GM12878 (cell line): Measurements from ENCODE around the gene RTN4. TPM values are rescaled to one million over a fixed set of nuclear protein-coding genes. Genes with fewer than 3 reads are reported as not detected.
A peak's percentile ranks its signal among the peaks of the same experiment; 100 is the strongest.

Source experiments
- BCL11A ChIP-seq: IDR thresholded peaks from 2 replicates; pipeline ENCODE4 v1.6.1; 2011; ENCODE audit warnings: low read depth, low read length
- CBX3 ChIP-seq: fragments of 200-600 bp; sonication (generic); IDR thresholded peaks from 2 replicates; pipeline ENCODE4 v1.6.1; 2016; ENCODE audit warnings: low read depth, borderline replicate concordance
- CHD2 ChIP-seq: IDR thresholded peaks from 2 replicates; pipeline ENCODE4 v1.6.1; 2011; ENCODE audit warnings: low read depth, low read length, improper control_type of control experiment, borderline replicate concordance
- EP300 ChIP-seq, 2 experiments: fragments of 150-350 bp in 1 of 2; IDR thresholded peaks; 2 replicates each; pipeline ENCODE4 v1.6.1; 2011 to 2012; ENCODE audit warnings: low read depth in 2 of 2, low read length in 2 of 2, borderline replicate concordance in 1 of 2, improper control_type of control experiment in 1 of 2, inconsistent platforms in 1 of 2; ENCODE audit not compliant: control insufficient read depth in 1 of 2
- HDAC2 ChIP-seq: fragments of 200-600 bp; sonication (generic); IDR thresholded peaks from 2 replicates; pipeline ENCODE4 v1.6.1; 2017
- JUND ChIP-seq: IDR thresholded peaks from 2 replicates; pipeline ENCODE4 v1.6.1; 2012; ENCODE audit warnings: low read depth, mild to moderate bottlenecking, low read length, improper control_type of control experiment, moderate library complexity
- NFYA ChIP-seq: IDR thresholded peaks from 2 replicates; pipeline ENCODE4 v1.6.1; 2011; ENCODE audit warnings: low read depth, mild to moderate bottlenecking, low read length, improper control_type of control experiment, borderline replicate concordance
- NR2C1 ChIP-seq: fragments of 450-650 bp; IDR thresholded peaks from 2 replicates; pipeline ENCODE4 v1.6.1; 2017; ENCODE audit warnings: antibody characterized with exemption, mild to moderate bottlenecking, moderate library complexity
- SMAD1 ChIP-seq: fragments of 450-650 bp; IDR thresholded peaks from 2 replicates; pipeline ENCODE4 v1.6.1; 2018; ENCODE audit warnings: mild to moderate bottlenecking, low read depth; ENCODE audit not compliant: partially characterized antibody
- TBL1XR1 ChIP-seq: IDR thresholded peaks from 2 replicates; pipeline ENCODE4 v1.6.1; 2012; ENCODE audit warnings: low read depth, low read length, improper control_type of control experiment
- polyA plus RNA-seq, 11 experiments: library from polyadenylated mRNA; depleted of rRNA in 4 of 11; unstranded in 6 of 11; stranded (reverse) in 5 of 11; fragments of >200 nt; fragmentation: Nextera tagmentation in 4 of 11; fragmentation: Illumina TruSeq in 1 of 11; extraction: Ambion mirVana in 4 of 11; extraction: Trizol in 1 of 11; gene quantifications; 1 replicate in 1 of 11; 2 replicates in 10 of 11; pipeline versions ENCODE4 v1.2.1 to v1.2.3, GENCODE V29; 2011 to 2016; ENCODE audit warnings: inconsistent platforms in 2 of 11, missing spikeins in 2 of 11, low read depth in 1 of 11
- total RNA-seq, 4 experiments: library from RNA; depleted of rRNA in 3 of 4; stranded (reverse); fragments of >200 nt in 3 of 4; fragmentation: Illumina TruSeq in 1 of 4; extraction: Trizol in 1 of 4; gene quantifications; 2 replicates each; pipeline versions ENCODE4 v1.2.1 to v1.2.3, GENCODE V29; 2013 to 2021
- TF ChIP-seq, protein P1 (sequence below): fragments of 450-650 bp; IDR thresholded peaks from 2 replicates; pipeline ENCODE4 v1.6.1; 2016; ENCODE audit warnings: mild to moderate bottlenecking
- TF ChIP-seq, protein P2 (sequence below): fragments of 450-650 bp; IDR thresholded peaks from 2 replicates; pipeline ENCODE4 v1.6.1; 2017; ENCODE audit warnings: mild to moderate bottlenecking, moderate library complexity
- TF ChIP-seq, protein P3 (sequence below): fragments of 450-650 bp; formaldehyde crosslinking; IDR thresholded peaks from 2 replicates; pipeline ENCODE4 v1.5.0; 2022; ENCODE audit warnings: mild to moderate bottlenecking, missing genetic modification characterization
- TF ChIP-seq, protein P4 (sequence below): fragments of 450-650 bp; IDR thresholded peaks from 2 replicates; pipeline ENCODE4 v1.6.1; 2016; ENCODE audit warnings: mild to moderate bottlenecking, moderate library complexity, borderline replicate concordance
- TF ChIP-seq, protein P5 (sequence below): IDR thresholded peaks from 2 replicates; pipeline ENCODE4 v1.6.1; 2011; ENCODE audit warnings: low read depth, mild to moderate bottlenecking, low read length, moderate library complexity, borderline replicate concordance; ENCODE audit errors: extremely low read depth

Gene RTN4
- total and polyA plus RNA-seq, 10 of the 15 experiments (the other 5 are each of a cell fraction or from before 2014, with no cell fraction given): 56.0 to 133 (median 83.3) TPM

DNA sequence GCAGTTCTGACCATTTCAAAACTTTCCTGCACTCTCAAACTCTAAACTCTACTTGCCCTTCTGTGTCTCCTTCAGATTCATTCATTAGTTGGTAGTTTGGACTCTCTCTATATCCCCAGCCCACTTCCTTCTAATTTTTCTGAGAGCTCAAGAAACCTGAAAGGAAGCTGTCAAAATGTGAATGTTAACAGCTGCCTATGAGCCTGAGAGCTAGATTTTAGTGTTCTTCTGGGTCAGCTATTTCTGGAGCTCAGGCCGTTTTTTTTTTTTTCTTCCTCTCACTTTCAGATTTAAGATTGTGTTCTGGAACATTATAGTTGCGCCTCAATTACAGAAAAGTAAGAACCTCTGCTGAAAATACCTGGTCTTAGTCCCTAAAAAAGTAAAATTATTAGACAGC is 73.1 kb downstream of the RTN4 start (continued):
- TF ChIP-seq EP300 (IDR thresholded peaks at IDR 0.05; ENCODE audit: borderline replicate concordance in 1 of 2, control insufficient read depth in 1 of 2, low read depth in 2 of 2, low read length in 2 of 2): peak in 1 of 2 experiments; percentile 23; a peak in 1 of 4 replicates
- TF ChIP-seq, protein P1, sequence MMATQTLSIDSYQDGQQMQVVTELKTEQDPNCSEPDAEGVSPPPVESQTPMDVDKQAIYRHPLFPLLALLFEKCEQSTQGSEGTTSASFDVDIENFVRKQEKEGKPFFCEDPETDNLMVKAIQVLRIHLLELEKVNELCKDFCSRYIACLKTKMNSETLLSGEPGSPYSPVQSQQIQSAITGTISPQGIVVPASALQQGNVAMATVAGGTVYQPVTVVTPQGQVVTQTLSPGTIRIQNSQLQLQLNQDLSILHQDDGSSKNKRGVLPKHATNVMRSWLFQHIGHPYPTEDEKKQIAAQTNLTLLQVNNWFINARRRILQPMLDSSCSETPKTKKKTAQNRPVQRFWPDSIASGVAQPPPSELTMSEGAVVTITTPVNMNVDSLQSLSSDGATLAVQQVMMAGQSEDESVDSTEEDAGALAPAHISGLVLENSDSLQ: peak; percentile 51; the same call in 1 of the 2 replicates
- no peak for TF ChIP-seq CHD2
- no peak for TF ChIP-seq NFYA
- TF ChIP-seq, protein P2, sequence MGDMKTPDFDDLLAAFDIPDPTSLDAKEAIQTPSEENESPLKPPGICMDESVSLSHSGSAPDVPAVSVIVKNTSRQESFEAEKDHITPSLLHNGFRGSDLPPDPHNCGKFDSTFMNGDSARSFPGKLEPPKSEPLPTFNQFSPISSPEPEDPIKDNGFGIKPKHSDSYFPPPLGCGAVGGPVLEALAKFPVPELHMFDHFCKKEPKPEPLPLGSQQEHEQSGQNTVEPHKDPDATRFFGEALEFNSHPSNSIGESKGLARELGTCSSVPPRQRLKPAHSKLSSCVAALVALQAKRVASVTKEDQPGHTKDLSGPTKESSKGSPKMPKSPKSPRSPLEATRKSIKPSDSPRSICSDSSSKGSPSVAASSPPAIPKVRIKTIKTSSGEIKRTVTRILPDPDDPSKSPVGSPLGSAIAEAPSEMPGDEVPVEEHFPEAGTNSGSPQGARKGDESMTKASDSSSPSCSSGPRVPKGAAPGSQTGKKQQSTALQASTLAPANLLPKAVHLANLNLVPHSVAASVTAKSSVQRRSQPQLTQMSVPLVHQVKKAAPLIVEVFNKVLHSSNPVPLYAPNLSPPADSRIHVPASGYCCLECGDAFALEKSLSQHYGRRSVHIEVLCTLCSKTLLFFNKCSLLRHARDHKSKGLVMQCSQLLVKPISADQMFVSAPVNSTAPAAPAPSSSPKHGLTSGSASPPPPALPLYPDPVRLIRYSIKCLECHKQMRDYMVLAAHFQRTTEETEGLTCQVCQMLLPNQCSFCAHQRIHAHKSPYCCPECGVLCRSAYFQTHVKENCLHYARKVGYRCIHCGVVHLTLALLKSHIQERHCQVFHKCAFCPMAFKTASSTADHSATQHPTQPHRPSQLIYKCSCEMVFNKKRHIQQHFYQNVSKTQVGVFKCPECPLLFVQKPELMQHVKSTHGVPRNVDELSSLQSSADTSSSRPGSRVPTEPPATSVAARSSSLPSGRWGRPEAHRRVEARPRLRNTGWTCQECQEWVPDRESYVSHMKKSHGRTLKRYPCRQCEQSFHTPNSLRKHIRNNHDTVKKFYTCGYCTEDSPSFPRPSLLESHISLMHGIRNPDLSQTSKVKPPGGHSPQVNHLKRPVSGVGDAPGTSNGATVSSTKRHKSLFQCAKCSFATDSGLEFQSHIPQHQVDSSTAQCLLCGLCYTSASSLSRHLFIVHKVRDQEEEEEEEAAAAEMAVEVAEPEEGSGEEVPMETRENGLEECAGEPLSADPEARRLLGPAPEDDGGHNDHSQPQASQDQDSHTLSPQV: no peak
- TF ChIP-seq, protein P3, sequence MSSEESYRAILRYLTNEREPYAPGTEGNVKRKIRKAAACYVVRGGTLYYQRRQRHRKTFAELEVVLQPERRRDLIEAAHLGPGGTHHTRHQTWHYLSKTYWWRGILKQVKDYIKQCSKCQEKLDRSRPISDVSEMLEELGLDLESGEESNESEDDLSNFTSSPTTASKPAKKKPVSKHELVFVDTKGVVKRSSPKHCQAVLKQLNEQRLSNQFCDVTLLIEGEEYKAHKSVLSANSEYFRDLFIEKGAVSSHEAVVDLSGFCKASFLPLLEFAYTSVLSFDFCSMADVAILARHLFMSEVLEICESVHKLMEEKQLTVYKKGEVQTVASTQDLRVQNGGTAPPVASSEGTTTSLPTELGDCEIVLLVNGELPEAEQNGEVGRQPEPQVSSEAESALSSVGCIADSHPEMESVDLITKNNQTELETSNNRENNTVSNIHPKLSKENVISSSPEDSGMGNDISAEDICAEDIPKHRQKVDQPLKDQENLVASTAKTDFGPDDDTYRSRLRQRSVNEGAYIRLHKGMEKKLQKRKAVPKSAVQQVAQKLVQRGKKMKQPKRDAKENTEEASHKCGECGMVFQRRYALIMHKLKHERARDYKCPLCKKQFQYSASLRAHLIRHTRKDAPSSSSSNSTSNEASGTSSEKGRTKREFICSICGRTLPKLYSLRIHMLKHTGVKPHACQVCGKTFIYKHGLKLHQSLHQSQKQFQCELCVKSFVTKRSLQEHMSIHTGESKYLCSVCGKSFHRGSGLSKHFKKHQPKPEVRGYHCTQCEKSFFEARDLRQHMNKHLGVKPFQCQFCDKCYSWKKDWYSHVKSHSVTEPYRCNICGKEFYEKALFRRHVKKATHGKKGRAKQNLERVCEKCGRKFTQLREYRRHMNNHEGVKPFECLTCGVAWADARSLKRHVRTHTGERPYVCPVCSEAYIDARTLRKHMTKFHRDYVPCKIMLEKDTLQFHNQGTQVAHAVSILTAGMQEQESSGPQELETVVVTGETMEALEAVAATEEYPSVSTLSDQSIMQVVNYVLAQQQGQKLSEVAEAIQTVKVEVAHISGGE (CRISPR knock-in tag): no peak
- no peak for TF ChIP-seq SMAD1
- peak; percentile 19; the same call in 1 of the 2 replicates for TF ChIP-seq BCL11A
- TF ChIP-seq TBL1XR1: no peak
- no peak for TF ChIP-seq NR2C1
- TF ChIP-seq, protein P4, sequence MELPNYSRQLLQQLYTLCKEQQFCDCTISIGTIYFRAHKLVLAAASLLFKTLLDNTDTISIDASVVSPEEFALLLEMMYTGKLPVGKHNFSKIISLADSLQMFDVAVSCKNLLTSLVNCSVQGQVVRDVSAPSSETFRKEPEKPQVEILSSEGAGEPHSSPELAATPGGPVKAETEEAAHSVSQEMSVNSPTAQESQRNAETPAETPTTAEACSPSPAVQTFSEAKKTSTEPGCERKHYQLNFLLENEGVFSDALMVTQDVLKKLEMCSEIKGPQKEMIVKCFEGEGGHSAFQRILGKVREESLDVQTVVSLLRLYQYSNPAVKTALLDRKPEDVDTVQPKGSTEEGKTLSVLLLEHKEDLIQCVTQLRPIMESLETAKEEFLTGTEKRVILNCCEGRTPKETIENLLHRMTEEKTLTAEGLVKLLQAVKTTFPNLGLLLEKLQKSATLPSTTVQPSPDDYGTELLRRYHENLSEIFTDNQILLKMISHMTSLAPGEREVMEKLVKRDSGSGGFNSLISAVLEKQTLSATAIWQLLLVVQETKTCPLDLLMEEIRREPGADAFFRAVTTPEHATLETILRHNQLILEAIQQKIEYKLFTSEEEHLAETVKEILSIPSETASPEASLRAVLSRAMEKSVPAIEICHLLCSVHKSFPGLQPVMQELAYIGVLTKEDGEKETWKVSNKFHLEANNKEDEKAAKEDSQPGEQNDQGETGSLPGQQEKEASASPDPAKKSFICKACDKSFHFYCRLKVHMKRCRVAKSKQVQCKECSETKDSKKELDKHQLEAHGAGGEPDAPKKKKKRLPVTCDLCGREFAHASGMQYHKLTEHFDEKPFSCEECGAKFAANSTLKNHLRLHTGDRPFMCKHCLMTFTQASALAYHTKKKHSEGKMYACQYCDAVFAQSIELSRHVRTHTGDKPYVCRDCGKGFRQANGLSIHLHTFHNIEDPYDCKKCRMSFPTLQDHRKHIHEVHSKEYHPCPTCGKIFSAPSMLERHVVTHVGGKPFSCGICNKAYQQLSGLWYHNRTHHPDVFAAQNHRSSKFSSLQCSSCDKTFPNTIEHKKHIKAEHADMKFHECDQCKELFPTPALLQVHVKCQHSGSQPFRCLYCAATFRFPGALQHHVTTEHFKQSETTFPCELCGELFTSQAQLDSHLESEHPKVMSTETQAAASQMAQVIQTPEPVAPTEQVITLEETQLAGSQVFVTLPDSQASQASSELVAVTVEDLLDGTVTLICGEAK: no peak
- no peak for TF ChIP-seq HDAC2
- TF ChIP-seq CBX3: no peak
- TF ChIP-seq, protein P5, sequence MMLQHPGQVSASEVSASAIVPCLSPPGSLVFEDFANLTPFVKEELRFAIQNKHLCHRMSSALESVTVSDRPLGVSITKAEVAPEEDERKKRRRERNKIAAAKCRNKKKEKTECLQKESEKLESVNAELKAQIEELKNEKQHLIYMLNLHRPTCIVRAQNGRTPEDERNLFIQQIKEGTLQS: no peak
- no peak for TF ChIP-seq JUND
